Measurements from ENCODE around the gene CCDC171. TPM values are rescaled to one million over a fixed set of nuclear protein-coding genes. Genes with fewer than 3 reads are reported as not detected.

CCDC171 gene
- total RNA-seq, 1 donor from 2014 or later, result 1.6 TPM

- DNase-seq (ENCODE audit: low read depth) (no peak), FAIRE-seq (no peak)
- Histone ChIP-seq H3K4me3 (ENCODE audit: low read depth, low read length) (no peak overlapping the region), H3K27me3 (ENCODE audit: control insufficient read depth, insufficient read depth, low read length) (no peaks in the 10 kb centered on the region), H3K36me3 (ENCODE audit: control insufficient read depth, insufficient read depth, low read length) (no peaks in the 10 kb centered on the region)
- no peak for TF ChIP-seq CTCF (IDR thresholded peaks at IDR 0.05; ENCODE audit: insufficient read depth, low read length, severe bottlenecking)
These were observed 329.5 kb downstream of the CCDC171 start for GRCh38 chr9:15882328-15882727.

- FAIRE-seq (no peak), DNase-seq (ENCODE audit: low read depth) (no peak)
- Histone ChIP-seq H3K27me3 (ENCODE audit: control insufficient read depth, insufficient read depth, low read length) (no peaks in the 10 kb centered on the region), H3K36me3 (ENCODE audit: control insufficient read depth, insufficient read depth, low read length) (no peaks in the 10 kb centered on the region), H3K4me3 (ENCODE audit: low read depth, low read length) (no peak overlapping the region)
- TF ChIP-seq CTCF (IDR thresholded peaks at IDR 0.05; ENCODE audit: insufficient read depth, low read length, severe bottlenecking), result no peak
These were observed 330.0 kb downstream of the CCDC171 start for GRCh38 chr9:15882883-15883282.

GRCh38 chr9:15885464-15885863 is 332.6 kb downstream of the CCDC171 start:
- FAIRE-seq (no peak), DNase-seq (ENCODE audit: low read depth) (no peak)
- H3K27me3 ChIP-seq (ENCODE audit: control insufficient read depth, insufficient read depth, low read length), result no peaks in the 10 kb centered on the region
- H3K36me3 ChIP-seq (ENCODE audit: control insufficient read depth, insufficient read depth, low read length), result no peaks in the 10 kb centered on the region
- no peak for TF ChIP-seq CTCF (IDR thresholded peaks at IDR 0.05; ENCODE audit: insufficient read depth, low read length, severe bottlenecking)
- no peak overlapping the region for H3K4me3 ChIP-seq (ENCODE audit: low read depth, low read length)

GRCh38 chr9:15889555-15889954 is 336.7 kb downstream of the CCDC171 start:
- no peak for TF ChIP-seq CTCF (IDR thresholded peaks at IDR 0.05; ENCODE audit: insufficient read depth, low read length, severe bottlenecking)
- DNase-seq (ENCODE audit: low read depth) (peak; percentile 42), FAIRE-seq (no peak)
- H3K36me3 ChIP-seq (ENCODE audit: control insufficient read depth, insufficient read depth, low read length), result no peaks in the 10 kb centered on the region
- H3K4me3 ChIP-seq (ENCODE audit: low read depth, low read length), result no peak overlapping the region
- H3K27me3 ChIP-seq (ENCODE audit: control insufficient read depth, insufficient read depth, low read length), result no peaks in the 10 kb centered on the region

- no peaks in the 10 kb centered on the region for H3K36me3 ChIP-seq (ENCODE audit: control insufficient read depth, insufficient read depth, low read length)
- no peak overlapping the region for H3K4me3 ChIP-seq (ENCODE audit: low read depth, low read length)
- FAIRE-seq, result no peak
- no peak for TF ChIP-seq CTCF (IDR thresholded peaks at IDR 0.05; ENCODE audit: insufficient read depth, low read length, severe bottlenecking)
- peak; percentile 59 for DNase-seq (ENCODE audit: low read depth)
- no peaks in the 10 kb centered on the region for H3K27me3 ChIP-seq (ENCODE audit: control insufficient read depth, insufficient read depth, low read length)
These were observed 348.7 kb downstream of the CCDC171 start for GRCh38 chr9:15901572-15901971.

GRCh38 chr9:15909297-15909696 is 356.5 kb downstream of the CCDC171 start:
- FAIRE-seq, result no peak
- H3K4me3 ChIP-seq (ENCODE audit: low read depth, low read length), result no peak overlapping the region
- no peak for TF ChIP-seq CTCF (IDR thresholded peaks at IDR 0.05; ENCODE audit: insufficient read depth, low read length, severe bottlenecking)
- DNase-seq (ENCODE audit: low read depth), result no peak
- H3K27me3 ChIP-seq (ENCODE audit: control insufficient read depth, insufficient read depth, low read length), result no peaks in the 10 kb centered on the region
- H3K36me3 ChIP-seq (ENCODE audit: control insufficient read depth, insufficient read depth, low read length), result no peaks in the 10 kb centered on the region
